ENCODE measurements around the gene RBMY1F.
"Not testable (repeated sequence)": the region's sequence is repeated elsewhere in the genome, so short reads cannot be mapped to it uniquely, and the experiment has no call there.

The RBMY1F gene

GRCh38 chrY:22182823-22183222, at the start of gene RBMY1F:
Gene RBMY1F (minus strand): TSS chrY:22182923. CDS start chrY:22180969, 1,954 bp downstream.
- DNase-seq (ENCODE audit: low spot score): not testable (repeated sequence)

- DNase-seq (ENCODE audit: low spot score): not testable (repeated sequence)
Measured at GRCh38 chrY:22151144-22151543, 31.6 kb downstream of the RBMY1F start.

- not testable (repeated sequence) for DNase-seq (ENCODE audit: low spot score)
Measured at GRCh38 chrY:22141011-22141695, 41.6 kb downstream of the RBMY1F start.

- DNase-seq (ENCODE audit: low spot score): not testable (repeated sequence)
Measured at GRCh38 chrY:22134719-22135118, 48.0 kb downstream of the RBMY1F start.

- DNase-seq (ENCODE audit: low spot score): not testable (repeated sequence)
Measured at GRCh38 chrY:22130494-22130893, 52.2 kb downstream of the RBMY1F start.

Data from globus pallidus (tissue), 1 donor.